ENCODE data around the gene DAAM2. TPM values are rescaled to one million over a fixed set of nuclear protein-coding genes. Genes with fewer than 3 reads are reported as not detected.

The DAAM2 gene
- total and polyA plus RNA-seq, 4 experiments from 2014 or later: not detected

DNA sequence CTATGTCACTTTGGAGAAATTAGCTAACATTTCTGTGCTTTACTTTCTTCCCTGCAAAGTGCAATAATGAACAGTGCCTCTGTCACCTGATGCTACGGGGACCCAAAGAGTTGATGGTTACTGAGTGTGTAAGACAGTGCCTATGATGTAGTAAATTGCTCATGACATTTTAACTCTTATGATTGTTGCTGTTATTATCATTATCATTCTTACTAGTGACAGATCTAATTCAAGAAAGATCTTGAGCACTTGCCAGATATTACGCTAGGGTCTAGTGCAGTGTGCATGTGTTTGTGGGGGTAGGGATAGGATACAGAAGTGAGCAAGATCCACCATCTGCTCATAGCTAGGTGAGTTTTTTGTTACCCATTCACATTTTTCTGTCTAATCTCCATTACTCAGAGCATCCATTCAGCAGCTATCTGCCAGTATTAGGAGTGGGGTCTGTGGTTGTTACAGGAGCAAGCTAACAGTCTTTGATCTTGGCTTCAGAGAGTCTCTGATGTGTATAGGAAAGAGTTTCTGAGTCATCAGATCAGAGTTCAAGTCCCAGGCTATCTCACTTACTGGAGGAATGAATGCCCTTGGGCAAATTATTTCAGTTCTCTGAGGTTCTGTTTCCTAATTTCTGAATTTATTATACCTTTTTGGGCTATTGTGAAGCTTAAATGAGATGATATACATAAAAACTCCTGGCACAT lies 33.1 kb upstream of the DAAM2 start:
- ChIA-PET CTCF (ENCODE audit: partially characterized antibody) (no interaction called here), POLR2A (ENCODE audit: partially characterized antibody) (no interaction called here)
- H3K36me3 ChIP-seq (ENCODE audit: insufficient read depth, low read length): no peaks in the 10 kb centered on the region
- DNase-seq: no peak
- H3K4me1 ChIP-seq (ENCODE audit: insufficient read depth, low read length): no peaks in the 10 kb centered on the region
- no peaks in the 10 kb centered on the region for H3K27me3 ChIP-seq (ENCODE audit: insufficient read depth, low read length)
- Mint-ChIP-seq H3K27me3 (peaks cover 3 to 4% of the 10 kb centered on the region in 2 donors), H3K27ac (no peak overlapping the region), H3K9me3 (peaks cover 0 to 6% (median 0%) of the 10 kb centered on the region in 8 donors), H3K4me1 (no peaks in the 10 kb centered on the region), H3K4me3 (no peak overlapping the region), H3K36me3 (no peaks in the 10 kb centered on the region)
- no peak overlapping the region for H3K27ac ChIP-seq (ENCODE audit: low read depth, low read length)
- intact Hi-C loops (cut with micrococcal nuclease): no loop called here
- no peak overlapping the region for H3K4me3 ChIP-seq (ENCODE audit: low read length in 2 of 2)
- no peaks in the 10 kb centered on the region for H3K9me3 ChIP-seq (ENCODE audit: control insufficient read depth in 1 of 2, low read length in 2 of 2)

DNA sequence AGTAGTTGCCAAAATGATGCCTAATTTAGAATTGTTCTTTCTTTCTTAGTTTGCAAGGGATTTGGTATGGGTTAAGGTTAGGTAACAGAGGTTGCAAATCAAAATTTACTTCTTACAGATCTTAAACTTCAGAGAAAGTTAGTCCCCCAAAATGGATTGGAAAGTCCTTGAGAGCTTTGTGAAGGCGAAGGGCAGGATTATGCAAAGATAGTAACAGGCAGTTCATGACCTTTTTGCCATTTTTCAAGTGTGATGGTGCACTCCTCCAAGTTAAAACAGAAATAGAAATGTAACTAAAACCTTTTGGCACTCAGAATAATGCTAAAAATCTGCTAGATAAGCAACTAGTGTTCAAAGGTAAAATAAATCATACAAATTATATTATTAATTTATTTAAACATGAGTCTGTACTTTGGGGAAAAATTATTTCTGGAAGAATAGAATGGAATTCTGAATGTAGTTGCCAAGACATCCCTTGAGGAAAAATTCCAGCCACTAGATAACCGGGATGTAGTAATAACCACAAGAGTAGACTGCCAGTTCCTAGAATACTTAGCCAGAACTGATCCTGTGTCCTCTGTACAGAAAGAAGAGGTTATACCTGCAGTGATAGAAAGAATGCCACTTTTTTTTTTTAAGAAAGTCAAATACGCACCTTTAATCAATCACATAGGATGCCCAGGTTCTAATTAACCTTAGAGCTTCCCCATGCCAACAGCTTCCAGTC lies 31.8 kb upstream of the DAAM2 start:
- no peak overlapping the region for H3K27ac ChIP-seq (ENCODE audit: low read depth, low read length)
- H3K9me3 Mint-ChIP-seq: peaks cover 0 to 6% (median 0%) of the 10 kb centered on the region in 8 donors
- H3K9me3 ChIP-seq (ENCODE audit: control insufficient read depth in 1 of 2, low read length in 2 of 2): no peaks in the 10 kb centered on the region
- POLR2A ChIA-PET (ENCODE audit: partially characterized antibody): no interaction called here
- peaks cover 3 to 4% of the 10 kb centered on the region in 2 donors for H3K27me3 Mint-ChIP-seq
- DNase-seq: no peak
- no peak overlapping the region for H3K4me3 ChIP-seq (ENCODE audit: low read length in 2 of 2)
- no peaks in the 10 kb centered on the region for H3K36me3 ChIP-seq (ENCODE audit: insufficient read depth, low read length)
- CTCF ChIA-PET (ENCODE audit: partially characterized antibody): no interaction called here
- H3K36me3 Mint-ChIP-seq: no peaks in the 10 kb centered on the region
- no peaks in the 10 kb centered on the region for H3K4me1 ChIP-seq (ENCODE audit: insufficient read depth, low read length)
- intact Hi-C loops (cut with micrococcal nuclease): no loop called here
- H3K27me3 ChIP-seq (ENCODE audit: insufficient read depth, low read length): no peaks in the 10 kb centered on the region
- H3K4me3 Mint-ChIP-seq: no peak overlapping the region
- no peak overlapping the region for H3K27ac Mint-ChIP-seq
- H3K4me1 Mint-ChIP-seq: no peaks in the 10 kb centered on the region

DNA sequence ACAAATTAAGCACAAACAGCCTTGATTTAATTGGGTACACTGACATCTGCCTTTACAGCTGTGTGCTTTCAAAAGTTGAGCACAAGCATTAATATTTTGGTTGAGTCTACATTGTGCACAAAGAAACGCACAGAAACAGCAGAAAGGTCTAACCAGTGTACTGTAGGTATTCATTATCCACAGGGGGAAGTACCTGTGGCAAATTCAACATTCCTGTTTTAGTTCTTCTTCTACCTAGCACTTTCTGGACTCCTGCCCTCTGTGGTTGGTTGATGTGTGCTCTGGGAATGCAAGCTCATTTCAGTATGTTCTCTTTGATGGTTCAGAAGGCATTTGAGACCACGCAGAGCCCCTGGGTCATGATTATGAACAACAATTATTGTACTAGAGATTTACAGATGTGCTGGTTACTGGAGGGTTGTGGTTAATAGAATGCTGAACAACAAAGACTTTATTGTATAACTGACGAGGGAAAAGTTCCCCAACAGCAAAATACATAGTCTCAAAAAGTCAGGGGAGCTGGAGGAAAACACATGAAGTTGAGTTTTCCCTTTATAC lies 26.6 kb upstream of the DAAM2 start:
- H3K36me3 ChIP-seq (ENCODE audit: insufficient read depth, low read length): no peaks in the 10 kb centered on the region
- no peaks in the 10 kb centered on the region for H3K27me3 ChIP-seq (ENCODE audit: insufficient read depth, low read length)
- DNase-seq: no peak
- H3K4me1 ChIP-seq (ENCODE audit: insufficient read depth, low read length): no peaks in the 10 kb centered on the region
- no peaks in the 10 kb centered on the region for H3K9me3 ChIP-seq (ENCODE audit: control insufficient read depth in 1 of 2, low read length in 2 of 2)
- POLR2A ChIA-PET (ENCODE audit: partially characterized antibody): no interaction called here
- Mint-ChIP-seq H3K27ac (no peak overlapping the region), H3K36me3 (no peaks in the 10 kb centered on the region), H3K4me3 (no peak overlapping the region), H3K27me3 (peaks cover 4 to 5% of the 10 kb centered on the region in 2 donors), H3K4me1 (no peaks in the 10 kb centered on the region), H3K9me3 (peaks cover 0 to 6% (median 0%) of the 10 kb centered on the region in 8 donors)
- no peak overlapping the region for H3K4me3 ChIP-seq (ENCODE audit: low read length in 2 of 2)
- intact Hi-C loops (cut with micrococcal nuclease): no loop called here
- H3K27ac ChIP-seq (ENCODE audit: low read depth, low read length): no peak overlapping the region
- CTCF ChIA-PET (ENCODE audit: partially characterized antibody): no interaction called here

GRCh38 chr6:39769012-39769411 lies 23.2 kb upstream of the DAAM2 start:
- intact Hi-C loops (cut with micrococcal nuclease): no loop called here
- H3K36me3 ChIP-seq (ENCODE audit: insufficient read depth, low read length): no peaks in the 10 kb centered on the region
- H3K27me3 Mint-ChIP-seq: peaks cover 2 to 8% of the 10 kb centered on the region in 2 donors
- POLR2A ChIA-PET (ENCODE audit: partially characterized antibody): no interaction called here
- H3K4me3 ChIP-seq (ENCODE audit: low read length in 2 of 2): no peak overlapping the region
- no peak for DNase-seq
- H3K4me1 Mint-ChIP-seq: no peaks in the 10 kb centered on the region
- CTCF ChIA-PET (ENCODE audit: partially characterized antibody): no interaction called here
- H3K9me3 ChIP-seq (ENCODE audit: control insufficient read depth in 1 of 2, low read length in 2 of 2): no peaks in the 10 kb centered on the region
- no peak overlapping the region for H3K27ac ChIP-seq (ENCODE audit: low read depth, low read length)
- H3K4me1 ChIP-seq (ENCODE audit: insufficient read depth, low read length): no peaks in the 10 kb centered on the region
- no peak overlapping the region for H3K27ac Mint-ChIP-seq
- no peak overlapping the region for H3K4me3 Mint-ChIP-seq
- H3K27me3 ChIP-seq (ENCODE audit: insufficient read depth, low read length): no peaks in the 10 kb centered on the region
- H3K36me3 Mint-ChIP-seq: no peaks in the 10 kb centered on the region
- peaks cover 0 to 3% (median 0%) of the 10 kb centered on the region in 8 donors for H3K9me3 Mint-ChIP-seq

DNA sequence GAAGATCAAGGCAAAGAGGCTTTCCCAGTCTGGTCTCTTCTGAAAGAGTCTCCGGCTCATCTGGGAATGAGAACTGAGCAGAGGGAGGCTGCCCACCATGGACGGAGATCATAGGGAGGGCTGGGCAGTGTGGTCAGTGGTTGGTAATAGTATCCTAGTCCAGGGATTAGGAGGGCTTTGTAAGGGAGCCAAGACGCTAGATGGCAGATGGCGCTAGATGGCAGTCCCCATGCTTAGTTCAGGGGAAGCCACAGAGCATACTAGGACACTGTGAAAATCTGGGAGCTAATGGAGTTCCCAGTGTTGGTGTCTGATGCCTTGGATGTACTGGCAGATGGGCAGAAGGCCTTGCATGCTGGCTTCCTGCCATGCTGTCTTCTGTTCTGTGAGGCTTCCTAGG lies 21.7 kb upstream of the DAAM2 start:
- Mint-ChIP-seq H3K9me3 (peaks cover 0 to 3% (median 0%) of the 10 kb centered on the region in 8 donors), H3K36me3 (no peaks in the 10 kb centered on the region), H3K27ac (no peak overlapping the region), H3K4me1 (no peaks in the 10 kb centered on the region), H3K27me3 (peaks cover 2 to 8% of the 10 kb centered on the region in 2 donors), H3K4me3 (no peak overlapping the region)
- no peak for DNase-seq
- intact Hi-C loops (cut with micrococcal nuclease): no loop called here
- Histone ChIP-seq H3K27me3 (ENCODE audit: insufficient read depth, low read length) (no peaks in the 10 kb centered on the region), H3K27ac (ENCODE audit: low read depth, low read length) (no peak overlapping the region), H3K4me1 (ENCODE audit: insufficient read depth, low read length) (no peaks in the 10 kb centered on the region), H3K9me3 (ENCODE audit: control insufficient read depth in 1 of 2, low read length in 2 of 2) (no peaks in the 10 kb centered on the region), H3K36me3 (ENCODE audit: insufficient read depth, low read length) (no peaks in the 10 kb centered on the region), H3K4me3 (ENCODE audit: low read length in 2 of 2) (no peak overlapping the region)
- CTCF ChIA-PET (ENCODE audit: partially characterized antibody): no interaction called here
- POLR2A ChIA-PET (ENCODE audit: partially characterized antibody): no interaction called here

DNA sequence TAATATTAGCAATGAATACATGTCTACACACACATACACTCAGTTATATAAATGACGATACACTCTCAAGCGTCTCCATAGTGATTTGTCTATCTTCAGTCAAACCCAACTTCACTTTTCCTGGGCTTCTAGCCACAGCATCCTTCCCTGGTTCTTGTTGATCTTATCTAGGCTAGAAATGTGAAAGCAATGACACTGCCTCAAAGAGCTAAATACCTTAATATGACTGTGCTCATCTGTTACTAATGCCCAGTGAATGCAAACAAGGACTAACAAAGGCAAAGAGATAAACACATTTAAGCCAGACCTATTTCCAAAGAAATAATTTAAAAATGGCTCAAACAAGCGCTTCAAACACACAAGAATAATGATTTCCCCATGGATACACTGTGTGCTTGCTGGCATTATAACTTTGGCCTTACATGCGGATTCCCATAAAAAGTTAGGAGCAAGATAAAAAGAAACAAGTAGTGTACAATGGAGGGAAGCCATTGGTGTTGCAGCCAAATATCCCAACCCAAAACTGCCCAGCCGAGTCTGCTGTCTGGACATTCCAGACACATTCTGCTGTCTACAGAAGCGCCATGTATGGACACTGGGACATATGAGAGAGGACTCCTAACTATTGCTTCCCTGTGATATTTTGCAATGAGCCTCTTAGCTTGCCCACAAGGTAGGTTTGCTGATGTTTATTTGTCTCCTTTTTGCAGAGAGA lies 19.5 kb upstream of the DAAM2 start:
- Mint-ChIP-seq H3K9me3 (peaks cover 0 to 3% (median 0%) of the 10 kb centered on the region in 8 donors), H3K4me1 (no peaks in the 10 kb centered on the region), H3K27me3 (peaks cover 0 to 8% of the 10 kb centered on the region in 2 donors), H3K36me3 (no peaks in the 10 kb centered on the region), H3K4me3 (no peak overlapping the region), H3K27ac (no peak overlapping the region)
- no peak for DNase-seq
- Histone ChIP-seq H3K27ac (ENCODE audit: low read depth, low read length) (no peak overlapping the region), H3K36me3 (ENCODE audit: insufficient read depth, low read length) (no peaks in the 10 kb centered on the region), H3K9me3 (ENCODE audit: control insufficient read depth in 1 of 2, low read length in 2 of 2) (no peaks in the 10 kb centered on the region), H3K27me3 (ENCODE audit: insufficient read depth, low read length) (no peaks in the 10 kb centered on the region), H3K4me3 (ENCODE audit: low read length in 2 of 2) (no peak overlapping the region), H3K4me1 (ENCODE audit: insufficient read depth, low read length) (no peaks in the 10 kb centered on the region)
- intact Hi-C loops (cut with micrococcal nuclease): no loop called here
- ChIA-PET POLR2A (ENCODE audit: partially characterized antibody) (no interaction called here), CTCF (ENCODE audit: partially characterized antibody) (no interaction called here)

DNA sequence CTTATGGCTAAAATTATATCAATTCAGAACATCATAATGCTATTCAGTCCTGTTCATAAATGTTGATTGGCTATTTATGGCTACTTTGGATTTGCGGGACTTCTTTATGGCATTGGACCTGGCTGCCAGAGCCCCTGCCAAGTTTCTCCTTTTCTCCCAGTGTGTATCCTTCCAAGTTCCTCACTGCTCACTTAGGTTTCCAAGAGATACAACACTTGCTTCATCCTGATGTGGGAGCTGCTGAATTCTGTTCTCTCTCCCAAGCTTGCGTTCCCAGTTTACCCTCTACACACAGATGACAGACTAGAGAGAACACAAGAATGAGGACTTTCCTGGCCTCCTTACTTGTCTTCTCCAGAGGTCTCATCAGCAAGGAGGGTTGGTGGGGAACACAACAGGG lies 18.4 kb upstream of the DAAM2 start:
- ChIA-PET CTCF (ENCODE audit: partially characterized antibody) (no interaction called here), POLR2A (ENCODE audit: partially characterized antibody) (no interaction called here)
- no peaks in the 10 kb centered on the region for H3K9me3 ChIP-seq (ENCODE audit: control insufficient read depth in 1 of 2, low read length in 2 of 2)
- H3K9me3 Mint-ChIP-seq: peaks cover 0 to 3% (median 0%) of the 10 kb centered on the region in 8 donors
- no peak overlapping the region for H3K27ac ChIP-seq (ENCODE audit: low read depth, low read length)
- intact Hi-C loops (cut with micrococcal nuclease): no loop called here
- H3K27me3 ChIP-seq (ENCODE audit: insufficient read depth, low read length): no peaks in the 10 kb centered on the region
- no peaks in the 10 kb centered on the region for H3K36me3 Mint-ChIP-seq
- peaks cover 0 to 8% of the 10 kb centered on the region in 2 donors for H3K27me3 Mint-ChIP-seq
- no peaks in the 10 kb centered on the region for H3K36me3 ChIP-seq (ENCODE audit: insufficient read depth, low read length)
- no peak overlapping the region for H3K27ac Mint-ChIP-seq
- no peaks in the 10 kb centered on the region for H3K4me1 ChIP-seq (ENCODE audit: insufficient read depth, low read length)
- no peak overlapping the region for H3K4me3 ChIP-seq (ENCODE audit: low read length in 2 of 2)
- DNase-seq: no peak
- H3K4me1 Mint-ChIP-seq: no peaks in the 10 kb centered on the region
- H3K4me3 Mint-ChIP-seq: no peak overlapping the region

Measured in CD4-positive, alpha-beta memory T cell (primary cell).